ENCODE results near the gene NFASC.

GRCh38 chr1:204896023-204896422 is 25.4 kb downstream of the NFASC start:
- TF ChIP-seq POLR2AphosphoS5 (IDR thresholded peaks at IDR 0.05; ENCODE audit: low read depth, low read length) (no peak), POLR2A (IDR thresholded peaks at IDR 0.05; ENCODE audit: low read depth, low read length) (no peak), TAF1 (IDR thresholded peaks at IDR 0.05; ENCODE audit: low read depth, low read length) (no peak), SPI1 (IDR thresholded peaks at IDR 0.05; ENCODE audit: low read depth, low read length) (no peak), POU2F2 (IDR thresholded peaks at IDR 0.05; ENCODE audit: low read depth, low read length) (no peak)
